Esophagus muscularis mucosa (tissue), 4 donors: Measurements from ENCODE around the gene TBC1D22A. TPM values are rescaled to one million over a fixed set of nuclear protein-coding genes. Genes with fewer than 3 reads are reported as not detected.

ENCODE experiments used
- DNase-seq: peaks from one replicate; pipeline ENCODE4 v3.0.0-alpha.2; 2017; ENCODE audit errors: extremely low spot score
- H3K27ac ChIP-seq, 4 donors: fragments of 200-600 bp; sonication (generic); replicated peaks in 1 of 4; 1 replicate in 3 of 4; 2 replicates in 1 of 4; pipeline ENCODE4 v1.5.1; 2016 to 2019; ENCODE audit warnings: mild to moderate bottlenecking in 1 of 4
- H3K27me3 ChIP-seq, 4 donors: fragments of 200-600 bp; sonication (generic); one replicate each; pipeline versions ENCODE4 v1.5.1 to v1.6.0; 2016 to 2019
- H3K36me3 ChIP-seq, 4 donors: fragments of 200-600 bp; sonication (generic); one replicate each; pipeline ENCODE4 v1.5.1; 2016 to 2019
- H3K4me1 ChIP-seq, 4 donors: fragments of 200-600 bp; sonication (generic); one replicate each; pipeline ENCODE4 v1.5.1; 2016 to 2019
- H3K4me3 ChIP-seq, 4 donors: fragments of 200-600 bp; sonication (generic); 1 replicate in 2 of 4; 2 replicates in 2 of 4; pipeline ENCODE4 v1.5.1; 2016 to 2019; ENCODE audit warnings: mild to moderate bottlenecking in 4 of 4, moderate library complexity in 1 of 4
- H3K9me3 ChIP-seq, 4 donors: fragments of 200-600 bp; sonication (generic); 1 replicate in 3 of 4; 2 replicates in 1 of 4; pipeline ENCODE4 v1.5.1; 2016 to 2019
- EP300 ChIP-seq: sonication (generic); formaldehyde crosslinking; IDR thresholded peaks from one replicate; pipeline ENCODE4 v1.6.1; 2017; ENCODE audit warnings: antibody characterized with exemption
- POLR2A ChIP-seq: fragments of 450-650 bp; IDR thresholded peaks from one replicate; pipeline ENCODE4 v1.6.1; 2017; ENCODE audit warnings: antibody characterized with exemption, moderate library complexity, mild to moderate bottlenecking, low read depth
- POLR2AphosphoS5 ChIP-seq, 2 donors: sonication (generic); formaldehyde crosslinking; IDR thresholded peaks; one replicate each; pipeline ENCODE4 v1.6.1; 2017; ENCODE audit warnings: antibody characterized with exemption in 2 of 2
- WGBS: methylation state at CpG from one replicate; pipeline ENCODE4 v1.1.5; 2018; 5-methylcytosine and 5-hydroxymethylcytosine counted together
- intact Hi-C: fragments of 100-400 bp; cut with DNase I; formaldehyde crosslinking; loops from one replicate; pipeline ENCODE4 v1.15.1; 2023
- total RNA-seq, 4 donors: library from RNA; depleted of rRNA; stranded (reverse); fragments of >200 nt; gene quantifications; one replicate each; pipeline versions ENCODE4 v1.1.0 to v1.2.1, GENCODE V29; 2016
- TF ChIP-seq, protein P1 (sequence below), 3 experiments: fragments of 200-600 bp in 2 of 3; fragments of 450-650 bp in 1 of 3; sonication (generic) in 2 of 3; IDR thresholded peaks; one replicate each; pipeline ENCODE4 v1.5.1; 2017 to 2019; ENCODE audit warnings: antibody characterized with exemption in 3 of 3, mild to moderate bottlenecking in 2 of 3, moderate library complexity in 1 of 3

TBC1D22A gene
- total RNA-seq, 4 donors from 2014 or later = 15.2 to 20.7 (median 18.8) TPM

DNA sequence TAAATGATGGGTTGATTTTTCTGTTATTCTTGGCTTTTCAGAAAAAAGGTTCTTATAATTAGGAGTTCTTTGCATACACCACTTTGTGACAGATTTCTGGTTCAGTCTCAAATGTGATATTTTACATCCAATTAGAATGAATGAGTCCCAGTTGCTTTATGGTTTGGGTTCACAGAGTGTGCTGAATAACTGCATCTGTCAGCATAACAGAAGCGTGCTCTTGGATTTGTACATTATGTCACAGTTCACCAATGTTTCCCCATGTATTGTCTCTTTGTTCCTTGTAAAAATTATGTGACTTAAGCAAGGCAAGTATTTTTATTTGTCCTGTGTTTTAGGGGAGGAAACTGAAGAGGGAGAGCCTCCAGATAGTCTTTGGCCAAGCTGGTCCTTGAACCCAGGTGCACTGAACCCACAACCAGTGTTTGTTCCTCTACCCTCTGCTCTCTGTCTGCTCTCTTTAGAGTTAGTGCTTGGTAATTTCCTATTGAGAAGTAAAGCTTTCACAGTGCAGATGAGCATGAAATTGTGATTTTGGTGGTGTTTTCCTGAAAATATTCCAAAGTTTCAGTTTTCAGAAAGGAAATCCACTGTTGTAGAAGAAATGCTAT, 107.5 kb downstream of the TBC1D22A start:
- no peak overlapping the region for H3K27ac ChIP-seq
- H3K4me3 ChIP-seq = no peak overlapping the region
- no peak for DNase-seq
- peaks cover 0 to 25% (median 22%) of the 10 kb centered on the region in 4 donors for H3K9me3 ChIP-seq
- no peaks in the 10 kb centered on the region for H3K4me1 ChIP-seq
- TF ChIP-seq POLR2AphosphoS5 (IDR thresholded peaks at IDR 0.05) (no peak), POLR2A (no peak)
- 90% methylated on average over 1 of the region's 1 CpG for WGBS
- H3K36me3 ChIP-seq = peaks cover 0 to 5% (median 0%) of the 10 kb centered on the region in 4 donors
- no peaks in the 10 kb centered on the region for H3K27me3 ChIP-seq
- intact Hi-C loops = no loop called here

DNA sequence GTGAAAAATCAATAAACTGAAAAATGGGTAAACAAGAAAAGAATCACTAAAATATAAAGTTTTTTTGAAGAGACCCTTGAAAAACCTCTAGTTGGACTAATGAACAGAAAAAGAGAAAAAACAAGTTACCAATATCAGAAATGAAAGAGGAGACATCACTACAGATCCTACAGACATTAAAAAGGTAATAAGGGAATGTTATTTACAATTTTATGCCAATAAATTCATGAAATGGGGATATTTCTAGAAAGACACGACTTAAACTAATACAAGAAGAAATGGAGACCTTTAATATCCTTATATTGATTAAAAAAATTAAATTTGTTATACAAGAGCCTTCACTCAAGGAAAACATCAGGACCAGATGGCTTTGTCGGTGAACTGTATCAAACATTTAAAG, 109.4 kb downstream of the TBC1D22A start:
- TF ChIP-seq, protein P1, sequence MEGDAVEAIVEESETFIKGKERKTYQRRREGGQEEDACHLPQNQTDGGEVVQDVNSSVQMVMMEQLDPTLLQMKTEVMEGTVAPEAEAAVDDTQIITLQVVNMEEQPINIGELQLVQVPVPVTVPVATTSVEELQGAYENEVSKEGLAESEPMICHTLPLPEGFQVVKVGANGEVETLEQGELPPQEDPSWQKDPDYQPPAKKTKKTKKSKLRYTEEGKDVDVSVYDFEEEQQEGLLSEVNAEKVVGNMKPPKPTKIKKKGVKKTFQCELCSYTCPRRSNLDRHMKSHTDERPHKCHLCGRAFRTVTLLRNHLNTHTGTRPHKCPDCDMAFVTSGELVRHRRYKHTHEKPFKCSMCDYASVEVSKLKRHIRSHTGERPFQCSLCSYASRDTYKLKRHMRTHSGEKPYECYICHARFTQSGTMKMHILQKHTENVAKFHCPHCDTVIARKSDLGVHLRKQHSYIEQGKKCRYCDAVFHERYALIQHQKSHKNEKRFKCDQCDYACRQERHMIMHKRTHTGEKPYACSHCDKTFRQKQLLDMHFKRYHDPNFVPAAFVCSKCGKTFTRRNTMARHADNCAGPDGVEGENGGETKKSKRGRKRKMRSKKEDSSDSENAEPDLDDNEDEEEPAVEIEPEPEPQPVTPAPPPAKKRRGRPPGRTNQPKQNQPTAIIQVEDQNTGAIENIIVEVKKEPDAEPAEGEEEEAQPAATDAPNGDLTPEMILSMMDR (IDR thresholded peaks at IDR 0.05) = no peak
- TF ChIP-seq POLR2AphosphoS5 (IDR thresholded peaks at IDR 0.05) = no peak
- TF ChIP-seq POLR2A = no peak
- TF ChIP-seq EP300 = no peak
- DNase-seq = no peak
- no peaks in the 10 kb centered on the region for H3K27me3 ChIP-seq
- intact Hi-C loops = no loop called here
- peaks cover 0 to 25% (median 22%) of the 10 kb centered on the region in 4 donors for H3K9me3 ChIP-seq
- WGBS = 94% methylated on average over 2 of the region's 2 CpGs
- H3K4me1 ChIP-seq = no peaks in the 10 kb centered on the region
- peaks cover 0 to 5% (median 0%) of the 10 kb centered on the region in 4 donors for H3K36me3 ChIP-seq
- no peak overlapping the region for H3K27ac ChIP-seq
- no peak overlapping the region for H3K4me3 ChIP-seq

DNA sequence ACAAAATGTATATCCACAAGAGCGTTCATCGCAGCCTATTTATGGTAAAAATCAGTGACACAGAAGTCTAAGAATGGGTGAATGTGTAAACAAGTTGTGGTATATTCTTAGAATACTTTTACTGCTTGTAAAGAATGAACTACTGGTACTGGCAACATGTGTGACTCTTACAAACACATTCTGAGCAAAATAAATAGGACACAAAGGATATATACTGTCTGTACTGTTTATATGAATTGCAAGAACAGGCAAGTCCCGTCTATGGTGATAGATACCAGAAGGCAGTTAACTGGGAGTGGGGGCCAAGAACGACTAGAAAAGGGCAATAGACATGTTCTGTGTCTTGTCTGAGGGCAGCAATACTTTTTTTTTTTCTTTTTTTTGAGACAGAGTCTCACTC, 112.6 kb downstream of the TBC1D22A start:
- H3K36me3 ChIP-seq = peaks cover 0 to 5% (median 0%) of the 10 kb centered on the region in 4 donors
- TF ChIP-seq EP300 (no peak), POLR2AphosphoS5 (IDR thresholded peaks at IDR 0.05) (no peak), POLR2A (no peak)
- TF ChIP-seq, protein P1 (IDR thresholded peaks at IDR 0.05) = no peak
- H3K27me3 ChIP-seq = no peaks in the 10 kb centered on the region
- H3K4me1 ChIP-seq = no peaks in the 10 kb centered on the region
- no peak overlapping the region for H3K4me3 ChIP-seq
- no peak for DNase-seq
- peaks cover 0 to 25% (median 21%) of the 10 kb centered on the region in 4 donors for H3K9me3 ChIP-seq
- intact Hi-C loops = no loop called here
- no peak overlapping the region for H3K27ac ChIP-seq
- WGBS = 75% methylated on average over 4 of the region's 4 CpGs

DNA sequence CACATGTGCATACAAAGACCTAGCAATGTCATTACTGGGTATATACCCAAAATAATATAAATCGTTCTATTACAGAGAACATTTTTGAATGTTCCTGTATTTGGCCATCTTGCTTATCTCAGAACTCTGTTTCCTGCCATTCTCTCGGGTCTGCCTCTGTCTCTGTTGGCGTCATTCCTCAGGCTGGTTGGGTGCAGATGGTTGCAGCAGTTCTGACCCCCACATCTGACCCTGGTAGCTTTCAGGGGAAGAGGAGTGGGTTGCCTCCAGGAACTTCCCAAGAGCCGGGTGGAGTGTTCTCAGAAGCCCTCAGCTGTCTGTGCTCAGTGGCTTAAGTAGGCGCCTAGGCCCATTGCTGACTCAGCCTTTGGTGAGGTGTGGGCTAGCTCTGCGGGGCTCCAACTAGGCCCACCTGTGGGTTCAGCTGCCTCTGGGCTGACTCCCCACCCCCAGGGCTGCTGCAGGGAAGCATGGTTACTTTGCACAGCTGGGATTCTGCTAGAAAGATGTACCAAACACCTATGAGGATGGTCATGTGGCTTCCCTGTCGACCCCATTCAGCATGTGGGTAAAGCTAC, 114.0 kb downstream of the TBC1D22A start:
- Histone ChIP-seq H3K4me1 (no peaks in the 10 kb centered on the region), H3K9me3 (peaks cover 0 to 14% (median 12%) of the 10 kb centered on the region in 4 donors), H3K36me3 (no peaks in the 10 kb centered on the region), H3K27me3 (no peaks in the 10 kb centered on the region), H3K27ac (no peak overlapping the region), H3K4me3 (no peak overlapping the region)
- 88% methylated on average over 6 of the region's 7 CpGs for WGBS
- no peak for DNase-seq
- TF ChIP-seq, protein P1 (IDR thresholded peaks at IDR 0.05) = no peak
- TF ChIP-seq EP300 (no peak), POLR2A (no peak), POLR2AphosphoS5 (IDR thresholded peaks at IDR 0.05) (no peak)
- intact Hi-C loops = no loop called here

DNA sequence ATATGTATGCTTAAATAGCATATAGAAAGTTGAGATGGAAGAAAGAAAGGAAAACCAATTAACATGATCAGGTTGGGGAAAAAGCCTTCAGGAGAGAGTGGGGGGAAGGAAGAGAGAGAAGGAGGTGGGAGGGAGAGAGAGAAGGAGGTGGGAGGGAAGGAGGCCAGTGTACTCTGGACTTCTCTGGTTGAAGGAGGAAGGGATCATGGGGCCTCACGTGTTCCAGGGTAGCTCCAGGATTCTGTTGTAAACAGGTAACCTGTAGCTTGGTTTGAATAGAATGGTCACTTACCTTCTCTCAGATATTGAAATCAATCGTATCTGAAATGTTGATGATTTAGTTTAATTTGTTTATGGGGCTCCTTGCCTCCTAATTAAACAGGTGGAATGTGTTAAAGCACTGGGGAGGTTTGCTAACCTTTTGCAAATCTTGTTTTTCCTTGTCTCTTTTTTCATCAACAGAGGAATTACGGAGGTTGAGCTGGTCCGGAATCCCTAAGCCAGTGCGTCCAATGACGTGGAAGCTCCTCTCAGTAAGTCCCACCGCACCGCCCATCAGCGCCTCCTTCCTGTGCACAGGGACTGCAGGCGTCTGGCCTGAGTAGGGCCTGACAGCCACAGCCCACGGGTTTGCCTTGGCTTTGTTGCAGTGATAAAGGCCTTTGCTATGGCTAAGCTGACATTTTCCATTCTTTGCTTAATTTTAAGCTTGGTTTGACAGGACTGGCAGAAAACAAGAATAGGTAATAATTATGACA, 115.9 kb downstream of the TBC1D22A start:
- no peak for DNase-seq
- 86% methylated on average over 11 of the region's 11 CpGs for WGBS
- intact Hi-C loops = no loop called here
- H3K27ac ChIP-seq = no peak overlapping the region
- peaks cover 0 to 1% (median 0%) of the 10 kb centered on the region in 4 donors for H3K36me3 ChIP-seq
- H3K4me1 ChIP-seq = peaks cover 0 to 3% (median 0%) of the 10 kb centered on the region in 4 donors
- TF ChIP-seq POLR2A = no peak
- no peak for TF ChIP-seq POLR2AphosphoS5 (IDR thresholded peaks at IDR 0.05)
- no peak for TF ChIP-seq EP300
- TF ChIP-seq, protein P1 (IDR thresholded peaks at IDR 0.05) = no peak
- no peak overlapping the region for H3K4me3 ChIP-seq
- H3K9me3 ChIP-seq = no peaks in the 10 kb centered on the region
- H3K27me3 ChIP-seq = no peaks in the 10 kb centered on the region
